ENCODE measurements around the gene TMX1. TPM values are rescaled to one million over a fixed set of nuclear protein-coding genes. Genes with fewer than 3 reads are reported as not detected.

Gene TMX1
- total and polyA plus RNA-seq, 4 donors = 11.6 to 22.8 (median 19.4) TPM

GRCh38 chr14:51203881-51204280 lies 36.2 kb upstream of the TMX1 start:
- no peaks in the 10 kb centered on the region for H3K36me3 ChIP-seq (ENCODE audit: control insufficient read depth in 4 of 4, insufficient read depth in 3 of 4, low read depth in 1 of 4, low read length in 3 of 4)
- peaks cover 0 to 7% (median 1%) of the 10 kb centered on the region in 4 donors for H3K27me3 ChIP-seq (ENCODE audit: control insufficient read depth in 4 of 4, insufficient read depth in 4 of 4, low read length in 3 of 4)
- no peak overlapping the region for H3K4me3 ChIP-seq (ENCODE audit: low read depth in 1 of 3, low read length in 3 of 3)
- no peak for TF ChIP-seq HNF4A (conservative IDR thresholded peaks at IDR 0.05)
- no peak for TF ChIP-seq FOXA2 (IDR thresholded peaks at IDR 0.05)
- no peak for TF ChIP-seq REST (IDR thresholded peaks at IDR 0.05)
- TF ChIP-seq EGR1 (IDR thresholded peaks at IDR 0.05; ENCODE audit: low read depth in 2 of 2) = no peak
- TF ChIP-seq GABPA (IDR thresholded peaks at IDR 0.05 in 1 of 2, conservative IDR thresholded peaks at IDR 0.05 in 1 of 2) = no peak
- no peak for TF ChIP-seq ATF3 (IDR thresholded peaks at IDR 0.05)
- no peak for TF ChIP-seq FOXA1 (IDR thresholded peaks at IDR 0.05)
- TF ChIP-seq RXRA (IDR thresholded peaks at IDR 0.05) = no peak
- TF ChIP-seq HNF4G (IDR thresholded peaks at IDR 0.05) = no peak
- TF ChIP-seq MAX (IDR thresholded peaks at IDR 0.05) = no peak
- no peak for TF ChIP-seq ZBTB33 (IDR thresholded peaks at IDR 0.05)
- TF ChIP-seq SP1 (IDR thresholded peaks at IDR 0.05) = no peak
- WGBS = 92% methylated on average over 3 of the region's 3 CpGs
- H3K9ac ChIP-seq (ENCODE audit: low read depth in 1 of 2, low read length in 2 of 2) = no peak overlapping the region
- no peaks in the 10 kb centered on the region for H3K9me3 ChIP-seq (ENCODE audit: control insufficient read depth in 4 of 4, low read length in 3 of 4)
- H3K4me1 ChIP-seq (ENCODE audit: control insufficient read depth in 4 of 4, insufficient read depth in 4 of 4, low read length in 3 of 4) = no peaks in the 10 kb centered on the region
- no peak overlapping the region for H3K27ac ChIP-seq (ENCODE audit: low read depth in 1 of 2, low read length in 2 of 2)
- DNase-seq (ENCODE audit: low spot score) = no peak

- H3K9me3 ChIP-seq (ENCODE audit: control insufficient read depth in 4 of 4, low read length in 3 of 4) = no peaks in the 10 kb centered on the region
- H3K4me3 ChIP-seq (ENCODE audit: low read depth in 1 of 3, low read length in 3 of 3) = no peak overlapping the region
- H3K9ac ChIP-seq (ENCODE audit: low read depth in 1 of 2, low read length in 2 of 2) = no peak overlapping the region
- peaks cover 0 to 7% (median 1%) of the 10 kb centered on the region in 4 donors for H3K27me3 ChIP-seq (ENCODE audit: control insufficient read depth in 4 of 4, insufficient read depth in 4 of 4, low read length in 3 of 4)
- no peak overlapping the region for H3K27ac ChIP-seq (ENCODE audit: low read depth in 1 of 2, low read length in 2 of 2)
- no peak for DNase-seq (ENCODE audit: low spot score)
- no peaks in the 10 kb centered on the region for H3K36me3 ChIP-seq (ENCODE audit: control insufficient read depth in 4 of 4, insufficient read depth in 3 of 4, low read depth in 1 of 4, low read length in 3 of 4)
- H3K4me1 ChIP-seq (ENCODE audit: control insufficient read depth in 4 of 4, insufficient read depth in 4 of 4, low read length in 3 of 4) = no peaks in the 10 kb centered on the region
- 78% methylated on average over 6 of the region's 6 CpGs for WGBS
- TF ChIP-seq SP1 (IDR thresholded peaks at IDR 0.05) (no peak), MAX (IDR thresholded peaks at IDR 0.05) (no peak), YY1 (IDR thresholded peaks at IDR 0.05) (no peak), HNF4A (conservative IDR thresholded peaks at IDR 0.05) (no peak), RXRA (IDR thresholded peaks at IDR 0.05) (no peak), EGR1 (IDR thresholded peaks at IDR 0.05; ENCODE audit: low read depth in 2 of 2) (no peak), TAF1 (conservative IDR thresholded peaks at IDR 0.05) (no peak), RAD21 (IDR thresholded peaks at IDR 0.05) (no peak), REST (IDR thresholded peaks at IDR 0.05) (no peak), HNF4G (IDR thresholded peaks at IDR 0.05) (no peak), GABPA (IDR thresholded peaks at IDR 0.05 in 1 of 2, conservative IDR thresholded peaks at IDR 0.05 in 1 of 2) (no peak), ATF3 (IDR thresholded peaks at IDR 0.05) (no peak), FOXA1 (IDR thresholded peaks at IDR 0.05) (no peak), ZBTB33 (IDR thresholded peaks at IDR 0.05) (no peak), FOXA2 (IDR thresholded peaks at IDR 0.05) (no peak), NR2F2 (IDR thresholded peaks at IDR 0.05) (no peak)
Observed at GRCh38 chr14:51205486-51205885, 34.6 kb upstream of the TMX1 start.

Measured in liver (tissue), 9 donors.